GM23248 (cell line): Measurements from ENCODE around the gene ADRB2. TPM values are rescaled to one million over a fixed set of nuclear protein-coding genes. Genes with fewer than 3 reads are reported as not detected.

Experiments
- DNase-seq: peaks from one replicate; pipeline ENCODE4 v3.0.0-alpha.2; 2015
- H2AFZ ChIP-seq: fragments of 200-600 bp; sonication (generic); 2 replicates; pipeline ENCODE4 v1.6.1; 2016; ENCODE audit warnings: antibody characterized with exemption
- H3F3A ChIP-seq: fragments of 200-600 bp; sonication (generic); 2 replicates; pipeline ENCODE4 v1.6.1; 2016; ENCODE audit warnings: mild to moderate bottlenecking, antibody characterized with exemption, mixed run types; ENCODE audit not compliant: insufficient read depth
- H3K27ac ChIP-seq: fragments of 200-600 bp; sonication (generic); 2 replicates; pipeline ENCODE4 v1.5.1; 2016; ENCODE audit warnings: mild to moderate bottlenecking
- H3K27me3 ChIP-seq: fragments of 200-600 bp; sonication (generic); replicated peaks from 2 replicates; pipeline ENCODE4 v1.6.1; 2016; ENCODE audit warnings: mild to moderate bottlenecking; ENCODE audit not compliant: insufficient read depth
- H3K36me3 ChIP-seq: fragments of 200-600 bp; sonication (generic); 2 replicates; pipeline ENCODE4 v1.6.1; 2016; ENCODE audit warnings: low read depth, mild to moderate bottlenecking
- H3K4me1 ChIP-seq: fragments of 200-600 bp; sonication (generic); 2 replicates; pipeline ENCODE4 v1.6.1; 2016; ENCODE audit warnings: mild to moderate bottlenecking; ENCODE audit not compliant: insufficient read depth
- H3K4me2 ChIP-seq: fragments of 200-600 bp; sonication (generic); one replicate; pipeline ENCODE4 v1.6.1; 2016; ENCODE audit warnings: mild to moderate bottlenecking; ENCODE audit not compliant: unreplicated experiment
- H3K4me3 ChIP-seq: fragments of 200-600 bp; sonication (generic); 2 replicates; pipeline ENCODE4 v1.5.1; 2016; ENCODE audit warnings: mild to moderate bottlenecking
- H3K79me2 ChIP-seq: fragments of 200-600 bp; sonication (generic); 2 replicates; pipeline ENCODE4 v1.6.1; 2016; ENCODE audit warnings: mild to moderate bottlenecking; ENCODE audit not compliant: insufficient read depth
- H3K9ac ChIP-seq: fragments of 200-600 bp; sonication (generic); 2 replicates; pipeline ENCODE4 v1.6.1; 2016; ENCODE audit warnings: mild to moderate bottlenecking
- H3K9me2 ChIP-seq: fragments of 200-600 bp; sonication (generic); 2 replicates; pipeline ENCODE4 v1.6.1; 2016; ENCODE audit warnings: mixed run types, mild to moderate bottlenecking, moderate library complexity; ENCODE audit not compliant: insufficient read depth
- H3K9me3 ChIP-seq: fragments of 200-600 bp; sonication (generic); one replicate; pipeline ENCODE4 v1.6.1; 2017; ENCODE audit warnings: low read depth
- H4K20me1 ChIP-seq: fragments of 200-600 bp; sonication (generic); 2 replicates; pipeline ENCODE4 v1.6.0; 2016; ENCODE audit not compliant: insufficient read depth
- EZH2 ChIP-seq: fragments of 200-600 bp; sonication (generic); IDR thresholded peaks from 2 replicates; pipeline ENCODE4 v1.6.1; 2018; ENCODE audit warnings: antibody characterized with exemption, mild to moderate bottlenecking; ENCODE audit not compliant: insufficient read depth, poor library complexity, severe bottlenecking
- EZH2phosphoT487 ChIP-seq: fragments of 200-600 bp; sonication (generic); IDR thresholded peaks from 2 replicates; pipeline ENCODE4 v1.6.1; 2018; ENCODE audit warnings: antibody characterized with exemption, moderate library complexity, mild to moderate bottlenecking, low read depth; ENCODE audit not compliant: insufficient read depth
- WGBS, 2 experiments: methylation state at CpG; one replicate each; pipeline ENCODE4 v1.1.6; 2015 to 2017; ENCODE audit warnings: low lambda C conversion rate in 2 of 2, low coverage in 1 of 2; ENCODE audit errors: missing lambda C conversion rate in 2 of 2; 5-methylcytosine and 5-hydroxymethylcytosine counted together
- in situ Hi-C: fragments of 300-500 bp; cut with MboI; formaldehyde crosslinking; loops from 2 replicates; pipeline ENCODE4 v1.15.0; 2020
- polyA plus RNA-seq: library from polyadenylated mRNA; unstranded; fragments of >200 nt; fragmentation: Nextera tagmentation; extraction: Ambion mirVana; gene quantifications from 2 replicates; pipeline ENCODE4 v1.2.1, GENCODE V29; 2016
- total RNA-seq: library from RNA; depleted of rRNA; stranded (reverse); fragments of >200 nt; shearing (Covaris generic); gene quantifications from 2 replicates; pipeline ENCODE4 v1.2.3, GENCODE V29; 2014

Gene ADRB2
- total and polyA plus RNA-seq, 2 experiments from 2014 or later: 0.19 to 0.65 TPM

DNA sequence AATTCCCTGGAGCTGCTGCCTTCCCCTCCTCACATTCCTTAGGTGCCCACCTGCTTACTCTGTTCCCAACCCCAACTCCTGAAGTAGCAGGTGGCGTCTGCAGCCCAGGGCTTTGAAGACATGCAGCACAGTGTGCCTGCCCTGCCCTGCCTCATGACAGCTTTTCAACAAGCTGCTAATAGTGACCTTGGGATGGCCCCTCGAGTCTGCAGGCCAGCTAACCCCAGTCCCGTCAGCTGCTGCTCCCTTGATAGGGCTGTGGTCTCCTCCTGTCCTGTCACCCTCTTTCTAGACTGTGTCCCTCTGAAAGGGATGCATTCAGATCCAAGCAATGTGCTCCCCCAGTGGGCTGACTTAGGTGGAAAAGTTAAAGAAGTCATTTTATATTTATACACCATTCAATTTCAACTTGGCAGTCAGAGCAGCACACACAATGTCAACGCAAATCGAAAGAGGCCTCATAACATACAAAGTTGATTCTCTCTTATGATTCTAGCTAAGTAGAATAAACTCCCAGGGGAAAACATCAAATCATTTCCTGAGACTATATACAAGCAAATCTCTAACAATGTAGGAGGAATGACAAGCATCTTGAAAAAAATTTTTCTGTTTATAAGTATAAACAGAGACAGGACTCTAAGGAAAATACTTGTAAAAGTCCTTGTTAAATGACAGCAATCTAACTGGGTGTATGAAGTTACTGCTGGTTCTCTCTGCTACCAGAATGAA is 37.9 kb downstream of the ADRB2 start:
- H3K27ac ChIP-seq: no peak overlapping the region
- H2AFZ ChIP-seq: no peak overlapping the region
- 44 to 52% methylated on average over 5 of the region's 5 CpGs for WGBS, 2 experiments
- H3K27me3 ChIP-seq: no peaks in the 10 kb centered on the region
- DNase-seq: peak; percentile 46
- no peak overlapping the region for H3K9ac ChIP-seq
- no peaks in the 10 kb centered on the region for H3F3A ChIP-seq
- no peaks in the 10 kb centered on the region for H3K9me2 ChIP-seq
- H3K36me3 ChIP-seq: no peaks in the 10 kb centered on the region
- no peak overlapping the region for H3K4me3 ChIP-seq
- no peaks in the 10 kb centered on the region for H3K9me3 ChIP-seq
- TF ChIP-seq EZH2phosphoT487 (no peak), EZH2 (no peak)
- in situ Hi-C loops: no loop called here
- H3K4me2 ChIP-seq: no peak overlapping the region
- peaks cover 6% of the 10 kb centered on the region; the same call in 1 of the 2 replicates for H3K4me1 ChIP-seq
- H3K79me2 ChIP-seq: no peaks in the 10 kb centered on the region
- no peaks in the 10 kb centered on the region for H4K20me1 ChIP-seq

DNA sequence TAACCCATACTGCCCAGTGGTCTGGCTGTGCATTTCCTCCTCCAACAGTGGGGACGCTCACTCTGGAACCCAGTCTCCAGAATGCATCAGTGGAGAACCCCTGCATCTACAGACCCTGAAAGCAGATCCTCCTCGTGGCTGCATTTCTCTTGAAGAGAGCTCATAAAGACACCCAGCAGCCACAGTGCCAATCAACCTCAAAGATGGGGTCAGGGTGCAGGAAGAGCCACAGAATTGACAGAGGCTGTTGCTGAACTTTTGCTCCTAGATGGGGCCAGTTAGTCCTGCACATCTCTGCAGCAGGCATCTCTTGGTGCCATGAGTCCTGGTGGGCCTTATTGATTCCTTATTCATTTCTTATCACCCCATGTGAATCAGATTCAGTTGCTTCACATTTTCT is 39.6 kb downstream of the ADRB2 start:
- no peak for DNase-seq
- H4K20me1 ChIP-seq: no peaks in the 10 kb centered on the region
- H2AFZ ChIP-seq: no peak overlapping the region
- TF ChIP-seq EZH2phosphoT487 (no peak), EZH2 (no peak)
- H3K9me3 ChIP-seq: no peaks in the 10 kb centered on the region
- H3F3A ChIP-seq: no peaks in the 10 kb centered on the region
- H3K79me2 ChIP-seq: no peaks in the 10 kb centered on the region
- in situ Hi-C loops: no loop called here
- H3K27me3 ChIP-seq: no peaks in the 10 kb centered on the region
- H3K9ac ChIP-seq: no peak overlapping the region
- no peak overlapping the region for H3K27ac ChIP-seq
- no peaks in the 10 kb centered on the region for H3K36me3 ChIP-seq
- H3K9me2 ChIP-seq: no peaks in the 10 kb centered on the region
- peaks cover 6% of the 10 kb centered on the region; the same call in 1 of the 2 replicates for H3K4me1 ChIP-seq
- H3K4me2 ChIP-seq: no peak overlapping the region
- no peak overlapping the region for H3K4me3 ChIP-seq
- 56 to 72% methylated on average over 2 of the region's 2 CpGs for WGBS, 2 experiments

DNA sequence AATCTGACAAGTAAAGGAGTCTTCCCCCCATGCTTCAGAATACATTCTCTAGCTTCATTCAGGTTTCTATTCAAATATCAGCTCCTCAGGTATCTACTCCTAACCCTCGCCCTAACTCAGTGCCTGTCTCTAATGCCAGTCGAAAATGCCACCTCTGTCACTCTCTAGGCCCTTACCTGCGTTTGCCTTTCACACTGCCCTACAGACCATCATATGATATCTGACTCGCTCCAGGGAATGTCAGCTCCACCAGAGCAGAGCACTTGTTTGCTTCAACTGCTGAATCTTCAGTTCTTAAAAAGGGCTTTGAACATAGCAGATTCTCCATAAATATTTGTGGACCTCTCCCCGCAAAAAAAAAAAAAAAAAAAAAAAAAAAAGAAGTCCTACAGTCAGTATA is 46.7 kb downstream of the ADRB2 start:
- H3K4me2 ChIP-seq: no peak overlapping the region
- no peaks in the 10 kb centered on the region for H3K27me3 ChIP-seq
- H3K9me3 ChIP-seq: no peaks in the 10 kb centered on the region
- no peak overlapping the region for H3K9ac ChIP-seq
- H3K36me3 ChIP-seq: no peaks in the 10 kb centered on the region
- H3K27ac ChIP-seq: no peak overlapping the region
- no peaks in the 10 kb centered on the region for H3F3A ChIP-seq
- DNase-seq: no peak
- no peak overlapping the region for H2AFZ ChIP-seq
- no peaks in the 10 kb centered on the region for H4K20me1 ChIP-seq
- 77 to 78% methylated on average over 5 of the region's 5 CpGs for WGBS, 2 experiments
- no peaks in the 10 kb centered on the region for H3K79me2 ChIP-seq
- H3K9me2 ChIP-seq: no peaks in the 10 kb centered on the region
- no peak for TF ChIP-seq EZH2phosphoT487
- TF ChIP-seq EZH2: no peak
- no peak overlapping the region for H3K4me3 ChIP-seq
- H3K4me1 ChIP-seq: peaks cover 10% of the 10 kb centered on the region; the same call in 1 of the 2 replicates
- in situ Hi-C loops: no loop called here

DNA sequence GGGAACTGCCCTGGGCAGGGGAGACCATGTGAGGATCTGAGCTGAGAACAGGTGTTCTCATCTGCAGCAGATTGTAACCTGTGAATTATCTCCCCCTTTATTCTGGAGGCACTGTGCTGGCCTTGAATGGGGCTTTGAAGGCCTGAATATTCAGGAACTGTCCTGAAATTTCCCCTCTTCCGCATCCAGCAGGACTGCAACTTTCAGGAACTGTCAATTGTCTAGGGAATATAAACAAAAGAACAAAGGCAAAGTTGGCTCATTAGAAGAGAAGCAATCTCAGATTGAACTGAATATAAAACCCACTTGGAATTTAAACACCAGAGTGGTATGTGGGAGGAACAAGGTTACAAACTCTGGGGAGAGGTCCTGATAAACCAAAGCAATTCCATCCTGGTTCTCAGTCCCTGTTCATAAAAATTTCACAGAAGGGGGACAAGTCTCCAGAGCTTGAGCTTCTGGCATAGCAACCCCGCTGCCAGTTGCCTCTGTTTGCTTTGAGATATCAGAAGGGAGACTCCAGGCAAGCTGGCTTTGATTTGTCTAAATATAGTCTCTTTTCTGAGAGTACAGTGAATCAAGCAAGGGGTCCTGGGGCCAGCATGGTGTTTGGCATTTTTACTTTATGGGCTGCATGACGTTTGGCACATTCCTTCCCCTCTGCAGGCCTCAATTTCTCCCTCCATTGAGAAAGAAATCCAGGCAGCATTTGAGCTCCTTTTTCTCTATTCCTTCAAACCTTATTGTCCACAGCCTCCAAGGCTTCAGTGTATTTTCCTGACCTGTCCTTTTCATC is 47.5 kb downstream of the ADRB2 start:
- Histone ChIP-seq H3K27ac (no peak overlapping the region), H3K4me2 (no peak overlapping the region), H3K9me3 (no peaks in the 10 kb centered on the region), H3K36me3 (no peaks in the 10 kb centered on the region), H3K9ac (no peak overlapping the region), H3K79me2 (no peaks in the 10 kb centered on the region), H3K9me2 (no peaks in the 10 kb centered on the region), H3K4me1 (peaks cover 10% of the 10 kb centered on the region; the same call in 1 of the 2 replicates), H4K20me1 (no peaks in the 10 kb centered on the region), H3K27me3 (no peaks in the 10 kb centered on the region), H2AFZ (no peak overlapping the region), H3F3A (no peaks in the 10 kb centered on the region), H3K4me3 (no peak overlapping the region)
- no peak for TF ChIP-seq EZH2phosphoT487
- TF ChIP-seq EZH2: no peak
- WGBS, 2 experiments: 34 to 39% methylated on average over 3 of the region's 3 CpGs
- in situ Hi-C loops: no loop called here
- DNase-seq: no peak
